Endodermal cell (in vitro differentiated cells): ENCODE results near the gene RHEBL1. TPM values are rescaled to one million over a fixed set of nuclear protein-coding genes. Genes with fewer than 3 reads are reported as not detected.

Experiments
- DNase-seq: peaks from one replicate; pipeline ENCODE4 v3.0.0-alpha.2; 2017
- H3K27ac ChIP-seq: 2 replicates; pipeline ENCODE4 v1.5.1; 2013; ENCODE audit warnings: mild to moderate bottlenecking, low read depth, low read length, moderate library complexity
- H3K27me3 ChIP-seq: 2 replicates; pipeline ENCODE4 v1.6.1; 2013; ENCODE audit warnings: mild to moderate bottlenecking, low read length, moderate library complexity; ENCODE audit not compliant: insufficient read depth, control insufficient read depth, poor library complexity, severe bottlenecking
- H3K36me3 ChIP-seq: 2 replicates; pipeline ENCODE4 v1.7.0; 2013; ENCODE audit warnings: mild to moderate bottlenecking, low read length, moderate library complexity; ENCODE audit not compliant: control insufficient read depth, insufficient read depth
- H3K4me1 ChIP-seq: one replicate; pipeline ENCODE4 v1.7.0; 2013; ENCODE audit warnings: low read length; ENCODE audit not compliant: control insufficient read depth, insufficient read depth
- H3K4me3 ChIP-seq: 2 replicates; pipeline ENCODE4 v1.5.1; 2013; ENCODE audit warnings: mild to moderate bottlenecking, low read length, moderate library complexity
- H3K9ac ChIP-seq: 2 replicates; pipeline ENCODE4 v1.6.1; 2013; ENCODE audit warnings: mild to moderate bottlenecking, low read length, moderate library complexity; ENCODE audit not compliant: poor library complexity, severe bottlenecking; ENCODE audit errors: extremely low read depth
- H3K9me3 ChIP-seq: 2 replicates; pipeline ENCODE4 v1.6.1; 2013; ENCODE audit warnings: mild to moderate bottlenecking, low read length, moderate library complexity; ENCODE audit not compliant: control insufficient read depth
- H3K27ac Mint-ChIP-seq: 2 replicates; pipeline ENCODE4 v1.8.0; 2020; ENCODE audit warnings: mixed read lengths
- H3K27me3 Mint-ChIP-seq: 2 replicates; pipeline ENCODE4 v1.8.0; 2021; ENCODE audit warnings: mild to moderate bottlenecking, mixed read lengths; ENCODE audit not compliant: insufficient read depth
- H3K36me3 Mint-ChIP-seq: 2 replicates; pipeline ENCODE4 v1.8.0; 2020; ENCODE audit warnings: low read depth, mixed read lengths
- H3K4me1 Mint-ChIP-seq: 2 replicates; pipeline ENCODE4 v1.8.0; 2020; ENCODE audit warnings: mixed read lengths
- H3K4me3 Mint-ChIP-seq: 2 replicates; pipeline ENCODE4 v1.8.0; 2020; ENCODE audit warnings: mild to moderate bottlenecking, moderate library complexity, mixed read lengths
- H3K9me3 Mint-ChIP-seq: 2 replicates; pipeline ENCODE4 v1.8.0; 2020; ENCODE audit warnings: mild to moderate bottlenecking, mixed read lengths
- whole genome bisulfite sequencing, 2 experiments: methylation state at CpG; one replicate each; pipeline versions ENCODE4 v1.1.5 to v1.1.7; 2013; ENCODE audit warnings: missing lambda C conversion rate in 2 of 2, mixed read lengths in 1 of 2; ENCODE audit not compliant: insufficient coverage in 1 of 2, insufficient read length in 1 of 2; 5-methylcytosine and 5-hydroxymethylcytosine counted together
- total RNA-seq, 2 donors: library from RNA; stranded (reverse); fragmentation: NEBNext Ultra II Directional in 1 of 2; extraction: Animal tissue kit (Norgen Biotek cat#: 25700) in 1 of 2; gene quantifications; 2 replicates in 1 of 2; 3 replicates in 1 of 2; pipeline ENCODE4 v1.2.1, GENCODE V29; 2021
- TF ChIP-seq, protein P1 (sequence below): fragments of 200-600 bp; sonication (generic); conservative IDR thresholded peaks from 2 replicates; pipeline ENCODE4 v1.5.0; 2021; ENCODE audit warnings: antibody characterized with exemption, mild to moderate bottlenecking

RHEBL1 gene
- total RNA-seq, 2 donors from 2014 or later, result 2.5 to 3.2 TPM

GRCh38 chr12:49086116-49086515 lies 16.3 kb upstream of the RHEBL1 start:
- H3K27ac Mint-ChIP-seq, result no peak overlapping the region
- 91 to 95% methylated on average over 2 of the region's 3 CpGs for WGBS, 2 experiments
- no peaks in the 10 kb centered on the region for H3K36me3 ChIP-seq
- H3K36me3 Mint-ChIP-seq, result no peaks in the 10 kb centered on the region
- no peak for DNase-seq
- H3K4me1 Mint-ChIP-seq, result peaks cover 11% of the 10 kb centered on the region
- H3K4me3 Mint-ChIP-seq, result no peak overlapping the region
- H3K4me1 ChIP-seq, result peaks cover 3% of the 10 kb centered on the region
- H3K27me3 Mint-ChIP-seq, result peaks cover 71% of the 10 kb centered on the region
- no peak overlapping the region for H3K27ac ChIP-seq
- H3K9me3 ChIP-seq, result peaks cover 5% of the 10 kb centered on the region
- TF ChIP-seq, protein P1, sequence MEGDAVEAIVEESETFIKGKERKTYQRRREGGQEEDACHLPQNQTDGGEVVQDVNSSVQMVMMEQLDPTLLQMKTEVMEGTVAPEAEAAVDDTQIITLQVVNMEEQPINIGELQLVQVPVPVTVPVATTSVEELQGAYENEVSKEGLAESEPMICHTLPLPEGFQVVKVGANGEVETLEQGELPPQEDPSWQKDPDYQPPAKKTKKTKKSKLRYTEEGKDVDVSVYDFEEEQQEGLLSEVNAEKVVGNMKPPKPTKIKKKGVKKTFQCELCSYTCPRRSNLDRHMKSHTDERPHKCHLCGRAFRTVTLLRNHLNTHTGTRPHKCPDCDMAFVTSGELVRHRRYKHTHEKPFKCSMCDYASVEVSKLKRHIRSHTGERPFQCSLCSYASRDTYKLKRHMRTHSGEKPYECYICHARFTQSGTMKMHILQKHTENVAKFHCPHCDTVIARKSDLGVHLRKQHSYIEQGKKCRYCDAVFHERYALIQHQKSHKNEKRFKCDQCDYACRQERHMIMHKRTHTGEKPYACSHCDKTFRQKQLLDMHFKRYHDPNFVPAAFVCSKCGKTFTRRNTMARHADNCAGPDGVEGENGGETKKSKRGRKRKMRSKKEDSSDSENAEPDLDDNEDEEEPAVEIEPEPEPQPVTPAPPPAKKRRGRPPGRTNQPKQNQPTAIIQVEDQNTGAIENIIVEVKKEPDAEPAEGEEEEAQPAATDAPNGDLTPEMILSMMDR, result no peak
- no peak overlapping the region for H3K9ac ChIP-seq
- H3K9me3 Mint-ChIP-seq, result no peaks in the 10 kb centered on the region
- no peak overlapping the region for H3K4me3 ChIP-seq
- H3K27me3 ChIP-seq, result peaks cover 62% of the 10 kb centered on the region

DNA sequence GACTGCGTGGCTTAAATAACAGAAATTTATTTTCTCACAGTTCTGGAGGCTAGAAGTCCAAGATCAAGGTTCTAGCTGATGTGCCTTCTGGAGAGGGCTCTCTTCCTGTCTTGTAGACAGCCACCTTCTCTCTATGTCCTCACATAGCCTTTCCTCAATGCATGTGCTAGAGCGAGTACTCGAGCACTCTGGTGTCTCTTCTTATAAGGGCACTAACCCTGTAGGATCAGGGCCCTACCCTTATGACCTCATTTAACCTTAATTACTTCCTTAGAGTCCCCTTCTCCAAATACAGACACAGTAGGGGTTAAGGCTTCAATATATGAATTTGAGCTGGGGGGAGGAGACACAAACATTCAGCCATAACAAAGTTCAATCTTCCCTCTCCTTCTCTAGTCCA lies 14.7 kb upstream of the RHEBL1 start:
- Mint-ChIP-seq H3K9me3 (no peaks in the 10 kb centered on the region), H3K4me3 (no peak overlapping the region), H3K27me3 (peaks cover 64% of the 10 kb centered on the region), H3K27ac (no peak overlapping the region), H3K4me1 (peaks cover 11% of the 10 kb centered on the region), H3K36me3 (no peaks in the 10 kb centered on the region)
- TF ChIP-seq, protein P1, result no peak
- H3K4me1 ChIP-seq, result no peaks in the 10 kb centered on the region
- H3K27ac ChIP-seq, result no peak overlapping the region
- H3K9me3 ChIP-seq, result peaks cover 5% of the 10 kb centered on the region
- no peak overlapping the region for H3K4me3 ChIP-seq
- WGBS, 2 experiments, result 96 to 100% methylated on average over 3 of the region's 3 CpGs
- no peak overlapping the region for H3K9ac ChIP-seq
- no peaks in the 10 kb centered on the region for H3K36me3 ChIP-seq
- peaks cover 45% of the 10 kb centered on the region for H3K27me3 ChIP-seq
- DNase-seq, result no peak

- 78 to 100% methylated on average over 1 of the region's 1 CpG for WGBS, 2 experiments
- Mint-ChIP-seq H3K27ac (no peak overlapping the region), H3K4me1 (peaks cover 5% of the 10 kb centered on the region), H3K36me3 (no peaks in the 10 kb centered on the region), H3K9me3 (no peaks in the 10 kb centered on the region), H3K4me3 (no peak overlapping the region), H3K27me3 (peaks cover 23% of the 10 kb centered on the region)
- H3K9ac ChIP-seq, result no peak overlapping the region
- no peak overlapping the region for H3K4me3 ChIP-seq
- peaks cover 5% of the 10 kb centered on the region for H3K9me3 ChIP-seq
- no peak for DNase-seq
- H3K4me1 ChIP-seq, result no peaks in the 10 kb centered on the region
- H3K27ac ChIP-seq, result no peak overlapping the region
- TF ChIP-seq, protein P1, result no peak
- peaks cover 6% of the 10 kb centered on the region for H3K27me3 ChIP-seq
- no peaks in the 10 kb centered on the region for H3K36me3 ChIP-seq
These were observed 10.0 kb upstream of the RHEBL1 start for GRCh38 chr12:49079793-49080192.
